C4-2B (cell line): ENCODE data around the gene CNTN5.

Experiments used
- CTCF ChIP-seq: fragments of 450-650 bp; conservative IDR thresholded peaks from 2 replicates; pipeline ENCODE4 v1.5.1; 2017; ENCODE audit warnings: mild to moderate bottlenecking
- ZFX ChIP-seq: fragments of 450-650 bp; IDR thresholded peaks from 2 replicates; pipeline ENCODE4 v1.6.1; 2017

DNA sequence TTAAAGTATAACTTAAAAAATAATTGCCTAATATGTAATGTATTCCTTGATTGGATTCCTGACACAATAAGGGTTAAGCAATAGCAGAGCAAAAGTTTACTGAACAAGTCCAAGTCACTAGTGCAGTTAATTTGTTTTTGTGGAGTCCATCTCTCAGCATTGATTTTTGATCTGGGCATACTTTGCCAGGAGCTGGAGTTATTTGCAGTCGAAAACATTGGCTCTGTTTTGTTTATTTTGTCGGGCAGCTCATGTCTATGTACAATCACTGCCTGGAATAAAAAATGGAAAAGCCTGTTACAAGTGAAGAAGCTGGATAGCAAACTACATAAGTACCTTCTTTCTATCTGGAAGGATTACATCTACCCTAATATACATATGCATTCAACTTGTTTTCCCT lies 625.2 kb downstream of the CNTN5 start:
- TF ChIP-seq CTCF: no peak
- no peak for TF ChIP-seq ZFX
